Measurements from ENCODE around the gene LAP3. TPM values are rescaled to one million over a fixed set of nuclear protein-coding genes. Genes with fewer than 3 reads are reported as not detected.

LAP3 gene
- total RNA-seq, 2 experiments from 2014 or later = 146 TPM

Other genes starting within 250 kb of the LAP3 start
- 10 to 100 TPM; 56.5 to 57.9 TPM for gene QDPR, start 65.1 kb upstream of the LAP3 start, total RNA-seq
- not detected for gene CLRN2, start 62.0 kb upstream of the LAP3 start, total RNA-seq
- 10 to 100 TPM; 57.2 to 72.5 TPM for gene MED28, start 37.4 kb downstream of the LAP3 start, total RNA-seq
- under 1 TPM in 1 of 2 experiments, not detected in 1; 0.04 TPM for gene FAM184B, start 204.4 kb downstream of the LAP3 start, total RNA-seq
- 10 to 100 TPM; 39.8 to 43.0 TPM for gene DCAF16, start 233.6 kb downstream of the LAP3 start, total RNA-seq
- gene NCAPG, start 233.8 kb downstream of the LAP3 start, total RNA-seq = 10 to 100 TPM; 68.7 to 69.0 TPM